Pancreas (tissue), 10 donors: ENCODE data around the gene EEF1AKMT3. TPM values are rescaled to one million over a fixed set of nuclear protein-coding genes. Genes with fewer than 3 reads are reported as not detected.

Experiments used
- ATAC-seq, 4 donors: fragments of 200-7000 bp; cut with Tn5 transposase; one replicate each; pipeline versions ENCODE4 v1.8.0 to v1.9.1; 2020; ENCODE audit warnings: mild to moderate bottlenecking in 4 of 4, moderate library complexity in 4 of 4
- DNase-seq, 6 donors: peaks; one replicate each; pipeline ENCODE4 v3.0.0-alpha.2; 2020
- FAIRE-seq: peaks from 2 replicates; lab custom pipeline; 2012; peaks lifted over from hg19 to GRCh38; lab: Jason Lieb, UNC
- H3K27ac ChIP-seq, 4 donors: fragments of 200-600 bp; sonication (generic); 1 replicate in 3 of 4; 2 replicates in 1 of 4; pipeline versions ENCODE4 v1.5.0 to v1.8.0; 2020
- H3K27me3 ChIP-seq, 4 donors: fragments of 200-600 bp; one replicate each; pipeline ENCODE4 v1.8.0; 2021
- H3K36me3 ChIP-seq, 3 donors: fragments of 200-600 bp; sonication (generic) in 1 of 3; one replicate each; pipeline versions ENCODE4 v1.5.0 to v1.8.0; 2020 to 2021
- H3K4me1 ChIP-seq, 3 donors: fragments of 200-600 bp; one replicate each; pipeline ENCODE4 v1.8.0; 2021
- H3K4me3 ChIP-seq, 4 donors: fragments of 200-600 bp; sonication (generic) in 2 of 4; one replicate each; pipeline versions ENCODE4 v1.5.0 to v1.8.0; 2020 to 2021
- H3K9me3 ChIP-seq, 4 donors: fragments of 200-600 bp; one replicate each; pipeline ENCODE4 v1.8.0; 2021
- CTCF ChIP-seq, 4 donors: fragments of 200-600 bp; sonication (generic) in 3 of 4; IDR thresholded peaks; one replicate each; pipeline versions ENCODE4 v1.5.0 to v1.8.0; 2021; ENCODE audit warnings: antibody characterized with exemption in 4 of 4
- WGBS, 2 donors: extraction: QIAGEN DNeasy Blood & Tissue Kit; methylation state at CpG; one replicate each; pipeline ENCODE4 v1.1.7; 2013; 5-methylcytosine and 5-hydroxymethylcytosine counted together
- intact Hi-C, 3 donors: fragments of 100-400 bp; cut with DNase I; formaldehyde crosslinking; loops; one replicate each; pipeline versions ENCODE4 v1.11.1 to v1.14.2; 2022
- polyA plus RNA-seq, 2 donors: library from polyadenylated mRNA; stranded (reverse); fragments of 200-250 nt; gene quantifications; one replicate each; pipeline ENCODE4 v1.2.3, GENCODE V29; 2013
- total RNA-seq, 6 donors: library from RNA; stranded (reverse); fragmentation: NEBNext Ultra II Directional in 4 of 6; extraction: Animal tissue kit (Norgen Biotek cat#: 25700) in 4 of 6; gene quantifications; one replicate each; pipeline versions ENCODE4 v1.2.1 to v1.2.4, GENCODE V29; 2021 to 2023
- donor health status: healthy with polysubstance abuse.
- donor health status: DM: no; HTN: no; CAD: no; lungs with moderate emphysema.
- donor health status: DM: no; HTN: no; CAD: no.
- donor health status: control.
- donor health status: control.
- donor health status: Bipolar disorder and iron deficiency.
- donor health status: DM: yes; HTN: yes; CAD: no.
- donor health status: DM: no; HTN: no; CAD: no.
- donor health status: DM: no; HTN: no; CAD: no.
- donor health status: DM: yes; HTN: yes; CAD: no.

EEF1AKMT3 gene
- total and polyA plus RNA-seq, 8 donors, result 3.7 to 20.8 (median 14.4) TPM

DNA sequence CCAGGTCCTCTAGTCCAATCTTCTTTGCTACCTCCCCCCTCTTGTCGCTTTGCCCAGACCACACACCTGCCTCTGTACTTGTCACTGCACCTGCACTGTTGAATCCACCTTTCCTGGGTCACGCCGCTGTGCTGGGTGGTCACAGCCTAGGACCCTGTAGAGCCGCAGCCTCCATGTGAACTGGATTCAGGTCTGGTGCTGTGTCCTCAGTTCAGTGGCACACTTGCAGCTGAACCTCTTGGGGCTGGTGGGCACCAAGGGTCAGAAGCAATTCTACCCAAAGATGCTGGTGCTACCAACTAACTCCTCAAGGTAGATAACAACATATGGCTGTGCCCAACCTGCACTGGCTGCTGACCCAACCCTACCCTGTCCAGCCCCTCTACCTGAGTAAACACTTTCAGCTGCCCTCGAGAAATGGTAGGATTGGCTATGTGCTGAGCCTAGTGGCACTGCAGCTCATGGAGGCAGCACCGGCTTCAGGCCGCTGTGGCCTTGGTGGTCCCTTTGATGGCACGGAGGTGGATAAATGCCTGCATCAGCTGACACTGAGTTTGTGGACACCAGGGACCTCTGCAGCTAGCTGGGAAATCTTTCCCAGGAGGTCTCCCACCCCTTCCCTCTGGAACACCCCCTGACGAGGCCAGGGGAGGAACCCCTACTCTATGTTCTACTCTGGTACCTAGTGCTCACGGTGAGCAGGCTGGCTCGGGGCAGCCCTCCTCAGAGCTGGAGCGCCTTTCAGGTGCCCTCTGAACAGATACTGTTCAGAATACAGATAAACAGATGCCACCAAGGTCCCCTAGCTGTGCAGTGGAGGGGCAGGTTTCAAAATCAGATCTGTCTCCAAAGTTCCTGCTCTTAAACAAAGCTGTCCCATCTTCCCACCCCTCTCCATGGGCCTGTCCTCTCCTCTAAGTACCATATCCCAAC is 48.1 kb upstream of the EEF1AKMT3 start:
- H3K4me1 ChIP-seq, result no peaks in the 10 kb centered on the region
- DNase-seq (no peak), FAIRE-seq (no peak), ATAC-seq (no peak)
- WGBS, 2 donors, result 60 to 64% methylated on average over 12 of the region's 12 CpGs
- intact Hi-C loops, result no loop called here
- no peak for TF ChIP-seq CTCF (IDR thresholded peaks at IDR 0.05)
- no peaks in the 10 kb centered on the region for H3K27me3 ChIP-seq
- H3K36me3 ChIP-seq, result peaks cover 0 to 15% (median 6%) of the 10 kb centered on the region in 3 donors
- H3K4me3 ChIP-seq, result no peak overlapping the region
- H3K27ac ChIP-seq, result no peak overlapping the region
- H3K9me3 ChIP-seq, result no peaks in the 10 kb centered on the region

DNA sequence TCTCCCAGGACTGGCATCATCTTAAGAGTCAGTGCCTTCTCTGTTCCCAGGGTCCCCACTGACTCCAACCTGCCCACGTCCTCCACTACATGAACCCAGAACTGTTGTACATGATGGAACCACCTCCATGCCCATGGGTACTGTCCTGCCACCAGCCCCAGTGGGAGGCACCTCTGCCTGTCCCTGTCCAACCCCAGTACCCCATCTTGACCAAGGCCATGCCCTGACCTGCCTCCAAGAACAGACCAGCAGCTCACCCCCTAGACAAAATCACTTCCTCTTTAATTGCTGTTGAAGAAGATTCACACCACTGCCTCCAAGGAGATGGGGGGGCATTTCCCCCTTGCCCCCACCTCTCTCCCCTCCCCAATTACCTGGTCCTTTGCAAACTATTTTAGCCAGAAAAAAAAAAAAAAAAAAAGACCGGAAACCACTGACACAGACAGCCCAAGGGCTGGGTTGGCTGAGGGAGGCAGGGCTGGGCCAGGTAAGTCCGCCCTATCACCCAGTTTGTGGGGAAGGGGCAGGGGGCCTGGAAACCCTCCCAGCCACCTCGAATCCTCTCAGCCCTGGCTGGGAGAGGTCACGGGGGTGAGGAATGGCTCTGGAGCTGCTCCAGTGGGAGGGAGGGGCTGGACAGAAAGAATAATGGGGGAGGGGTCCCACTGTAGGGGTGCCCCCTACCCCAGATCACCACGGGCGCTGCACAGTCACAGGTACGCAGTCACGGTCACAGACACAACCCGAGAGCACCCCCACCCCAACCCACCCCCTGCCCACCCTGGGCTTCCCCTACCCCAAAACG is 47.3 kb upstream of the EEF1AKMT3 start:
- WGBS, 2 donors, result 39 to 53% methylated on average over 10 to 11 of the region's 11 CpGs
- H3K9me3 ChIP-seq, result no peaks in the 10 kb centered on the region
- intact Hi-C loops, result no loop called here
- no peak overlapping the region for H3K27ac ChIP-seq
- no peaks in the 10 kb centered on the region for H3K4me1 ChIP-seq
- FAIRE-seq (no peak), ATAC-seq (no peak), DNase-seq (peak in 1 of 6 donors; percentile 55)
- peaks cover 0 to 8% (median 0%) of the 10 kb centered on the region in 3 donors for H3K36me3 ChIP-seq
- no peak for TF ChIP-seq CTCF (IDR thresholded peaks at IDR 0.05)
- H3K27me3 ChIP-seq, result no peaks in the 10 kb centered on the region
- no peak overlapping the region for H3K4me3 ChIP-seq

DNA sequence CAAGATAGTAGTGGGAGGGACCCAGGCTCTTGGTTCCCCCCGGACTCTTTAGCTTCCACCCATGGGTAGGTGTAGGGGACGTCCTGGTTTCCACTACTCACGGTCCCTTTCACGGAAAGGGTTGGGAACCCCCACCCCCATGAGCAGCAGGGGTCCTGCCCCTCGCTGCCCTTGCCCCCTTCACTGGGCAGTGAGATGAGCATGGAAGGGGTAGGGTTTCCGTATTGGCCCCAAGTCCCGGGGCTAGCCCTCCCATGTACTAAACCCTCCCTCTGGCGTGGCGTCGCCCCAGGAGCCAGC is 46.6 kb upstream of the EEF1AKMT3 start:
- H3K36me3 ChIP-seq, result peaks cover 0 to 2% (median 0%) of the 10 kb centered on the region in 3 donors
- no peak for TF ChIP-seq CTCF (IDR thresholded peaks at IDR 0.05)
- H3K9me3 ChIP-seq, result no peaks in the 10 kb centered on the region
- ATAC-seq (no peak), DNase-seq (no peak), FAIRE-seq (no peak)
- no peaks in the 10 kb centered on the region for H3K4me1 ChIP-seq
- peak overlapping the region in 3 of 4 donors; percentile 63 to 79 (median 71) for H3K4me3 ChIP-seq
- 4 to 6% methylated on average over 10 of the region's 10 CpGs for WGBS, 2 donors
- intact Hi-C loops, result no loop called here
- no peak overlapping the region for H3K27ac ChIP-seq
- H3K27me3 ChIP-seq, result no peaks in the 10 kb centered on the region

DNA sequence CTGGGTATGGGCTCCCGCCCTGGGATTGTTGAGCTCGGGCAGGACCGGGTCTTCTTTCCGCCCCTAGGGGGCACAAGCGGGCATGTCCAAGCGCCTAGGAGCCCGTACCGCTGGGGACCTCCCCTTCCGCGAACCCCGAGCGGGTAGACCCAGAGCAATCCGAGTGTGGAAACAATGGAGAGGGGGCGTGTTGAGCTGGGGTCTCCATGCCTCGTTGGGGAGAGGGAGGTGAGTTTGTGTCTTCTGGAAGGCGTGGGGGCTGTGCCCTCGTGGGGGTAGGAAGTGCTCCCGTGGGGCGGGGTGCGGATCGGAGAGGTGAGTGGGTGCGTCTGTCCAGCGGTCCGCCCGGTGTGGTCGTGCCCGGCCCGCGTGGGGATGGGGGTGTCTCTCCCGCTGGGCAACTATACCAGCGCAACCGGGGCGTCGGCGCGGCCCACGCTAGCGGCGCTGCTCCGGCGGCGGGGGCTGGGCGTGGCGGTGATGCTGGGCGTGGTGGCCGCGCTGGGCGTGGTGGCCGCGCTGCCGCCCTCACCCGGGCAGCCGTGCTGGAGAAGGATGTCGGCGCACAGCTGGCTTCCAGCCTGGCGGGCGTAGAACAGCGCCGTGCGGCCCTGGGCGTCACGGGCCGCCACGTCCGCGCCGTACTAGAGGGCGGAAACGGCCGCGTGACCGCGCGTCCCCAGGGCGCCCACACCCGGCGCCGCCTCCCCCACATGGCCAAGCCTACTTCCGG is 46.1 kb upstream of the EEF1AKMT3 start:
- DNase-seq (peak; percentile 79 to 93 (median 88)), FAIRE-seq (no peak), ATAC-seq (peak; percentile 83 to 93 (median 88))
- H3K27ac ChIP-seq, result peak overlapping the region in 1 of 4 donors; percentile 52
- WGBS, 2 donors, result 6% methylated on average over 63 to 79 of the region's 79 CpGs
- H3K4me1 ChIP-seq, result no peaks in the 10 kb centered on the region
- intact Hi-C loops, result no loop called here
- peak overlapping the region; percentile 47 to 79 (median 67) for H3K4me3 ChIP-seq
- no peaks in the 10 kb centered on the region for H3K9me3 ChIP-seq
- peak; percentile 53 to 80 (median 72) for TF ChIP-seq CTCF (IDR thresholded peaks at IDR 0.05)
- no peaks in the 10 kb centered on the region for H3K27me3 ChIP-seq
- H3K36me3 ChIP-seq, result no peaks in the 10 kb centered on the region
